ENCODE results near the gene SLC35F3. TPM values are rescaled to one million over a fixed set of nuclear protein-coding genes. Genes with fewer than 3 reads are reported as not detected.

The SLC35F3 gene
- total RNA-seq, 1 experiment from 2014 or later, result not detected

- H3K9me3 Mint-ChIP-seq (ENCODE audit: unreplicated experiment), result no peaks in the 10 kb centered on the region
- no peak for DNase-seq
- ChIA-PET CTCF (no interaction called here), POLR2A (no interaction called here)
- intact Hi-C loops (cut with micrococcal nuclease; ENCODE audit: unreplicated experiment), result no loop called here
- no peak overlapping the region for H3K4me3 Mint-ChIP-seq (ENCODE audit: unreplicated experiment)
- no peak overlapping the region for H3K27ac Mint-ChIP-seq (ENCODE audit: unreplicated experiment)
- H3K27me3 Mint-ChIP-seq (ENCODE audit: insufficient read depth, unreplicated experiment), result peaks cover 21% of the 10 kb centered on the region
- no peaks in the 10 kb centered on the region for H3K9me3 ChIP-seq
- no peaks in the 10 kb centered on the region for H3K4me1 ChIP-seq
- TF ChIP-seq CTCF (IDR thresholded peaks at IDR 0.05; ENCODE audit: insufficient read depth in 1 of 2, low read depth in 1 of 2, low read length in 1 of 2, severe bottlenecking in 1 of 2, unreplicated experiment in 1 of 2), result no peak
- H3K4me3 ChIP-seq (ENCODE audit: low read depth, low read length), result no peak overlapping the region
- no TSS peak for BruUV-seq (replicated peaks)
- no peaks in the 10 kb centered on the region for H3K4me1 Mint-ChIP-seq (ENCODE audit: low read depth, unreplicated experiment)
- no peaks in the 10 kb centered on the region for H3K36me3 ChIP-seq (ENCODE audit: control insufficient read depth, insufficient read depth, low read length)
- H3K36me3 Mint-ChIP-seq (ENCODE audit: insufficient read depth, unreplicated experiment), result no peaks in the 10 kb centered on the region
- H3K27me3 ChIP-seq (replicated peaks; ENCODE audit: control insufficient read depth, insufficient read depth, low read length), result no peaks in the 10 kb centered on the region; the same call in 1 of the 2 replicates
Observed at GRCh38 chr1:234072793-234073192, 168.3 kb downstream of the SLC35F3 start.

- TF ChIP-seq CTCF (IDR thresholded peaks at IDR 0.05; ENCODE audit: insufficient read depth in 1 of 2, low read depth in 1 of 2, low read length in 1 of 2, severe bottlenecking in 1 of 2, unreplicated experiment in 1 of 2), result no peak
- H3K4me1 ChIP-seq, result no peaks in the 10 kb centered on the region
- no peaks in the 10 kb centered on the region for H3K36me3 ChIP-seq (ENCODE audit: control insufficient read depth, insufficient read depth, low read length)
- no peak overlapping the region for H3K4me3 ChIP-seq (ENCODE audit: low read depth, low read length)
- Mint-ChIP-seq H3K36me3 (ENCODE audit: insufficient read depth, unreplicated experiment) (no peaks in the 10 kb centered on the region), H3K4me1 (ENCODE audit: low read depth, unreplicated experiment) (no peaks in the 10 kb centered on the region), H3K4me3 (ENCODE audit: unreplicated experiment) (no peak overlapping the region), H3K9me3 (ENCODE audit: unreplicated experiment) (no peaks in the 10 kb centered on the region), H3K27ac (ENCODE audit: unreplicated experiment) (no peak overlapping the region), H3K27me3 (ENCODE audit: insufficient read depth, unreplicated experiment) (peaks cover 25% of the 10 kb centered on the region)
- DNase-seq, result no peak
- ChIA-PET CTCF (no interaction called here), POLR2A (no interaction called here)
- no TSS peak for BruUV-seq (replicated peaks)
- H3K27me3 ChIP-seq (replicated peaks; ENCODE audit: control insufficient read depth, insufficient read depth, low read length), result no peaks in the 10 kb centered on the region; the same call in 1 of the 2 replicates
- H3K9me3 ChIP-seq, result no peaks in the 10 kb centered on the region
- intact Hi-C loops (cut with micrococcal nuclease; ENCODE audit: unreplicated experiment), result no loop called here
Observed at GRCh38 chr1:234078143-234078542, 173.7 kb downstream of the SLC35F3 start.

- TF ChIP-seq CTCF (IDR thresholded peaks at IDR 0.05; ENCODE audit: insufficient read depth in 1 of 2, low read depth in 1 of 2, low read length in 1 of 2, severe bottlenecking in 1 of 2, unreplicated experiment in 1 of 2), result no peak
- Mint-ChIP-seq H3K9me3 (ENCODE audit: unreplicated experiment) (no peaks in the 10 kb centered on the region), H3K36me3 (ENCODE audit: insufficient read depth, unreplicated experiment) (no peaks in the 10 kb centered on the region), H3K4me3 (ENCODE audit: unreplicated experiment) (no peak overlapping the region), H3K27ac (ENCODE audit: unreplicated experiment) (no peak overlapping the region), H3K27me3 (ENCODE audit: insufficient read depth, unreplicated experiment) (peaks cover 14% of the 10 kb centered on the region), H3K4me1 (ENCODE audit: low read depth, unreplicated experiment) (no peaks in the 10 kb centered on the region)
- Histone ChIP-seq H3K4me1 (no peaks in the 10 kb centered on the region), H3K27me3 (replicated peaks; ENCODE audit: control insufficient read depth, insufficient read depth, low read length) (no peaks in the 10 kb centered on the region; the same call in 1 of the 2 replicates), H3K4me3 (ENCODE audit: low read depth, low read length) (no peak overlapping the region), H3K9me3 (no peaks in the 10 kb centered on the region), H3K36me3 (ENCODE audit: control insufficient read depth, insufficient read depth, low read length) (no peaks in the 10 kb centered on the region)
- ChIA-PET POLR2A (no interaction called here), CTCF (no interaction called here)
- no peak for DNase-seq
- intact Hi-C loops (cut with micrococcal nuclease; ENCODE audit: unreplicated experiment), result no loop called here
- no TSS peak for BruUV-seq (replicated peaks)
Observed at GRCh38 chr1:234079896-234080295, 175.4 kb downstream of the SLC35F3 start.
